ENCODE results near the gene CHST9.

CHST9 gene

DNA sequence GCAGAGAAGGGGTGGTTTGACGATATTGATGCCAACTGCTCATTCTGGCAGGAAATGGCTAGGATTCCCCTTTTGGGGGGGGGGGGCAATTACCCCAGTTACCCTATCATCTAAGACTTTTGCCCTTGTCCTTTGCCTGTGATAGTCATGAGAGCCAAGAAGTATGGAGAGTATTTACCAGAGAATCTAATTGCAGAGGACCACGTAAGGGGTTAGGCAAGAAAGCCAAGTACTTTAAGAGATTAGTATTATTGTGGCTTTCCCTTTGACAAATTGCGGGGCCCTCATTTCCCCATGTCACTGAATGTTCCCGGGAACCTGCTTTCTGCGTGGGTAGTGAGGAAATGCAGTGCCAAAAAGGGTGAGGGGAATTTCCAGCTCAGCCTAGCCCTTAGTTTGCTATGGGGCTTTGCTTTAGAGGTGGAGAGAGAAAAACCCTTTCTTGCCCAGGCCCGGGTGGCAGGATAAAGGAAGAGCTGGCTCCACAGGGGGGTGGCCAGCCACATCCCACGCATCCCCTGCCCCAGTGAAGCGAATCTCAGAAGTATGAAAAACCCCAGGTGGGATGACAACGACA lies 321.1 kb downstream of the CHST9 start:
- no peak for DNase-seq (ENCODE audit: low spot score)

- peak; percentile 70 for DNase-seq (ENCODE audit: low spot score)
Measured at GRCh38 chr18:26863122-26863879, 321.8 kb downstream of the CHST9 start.

DNA sequence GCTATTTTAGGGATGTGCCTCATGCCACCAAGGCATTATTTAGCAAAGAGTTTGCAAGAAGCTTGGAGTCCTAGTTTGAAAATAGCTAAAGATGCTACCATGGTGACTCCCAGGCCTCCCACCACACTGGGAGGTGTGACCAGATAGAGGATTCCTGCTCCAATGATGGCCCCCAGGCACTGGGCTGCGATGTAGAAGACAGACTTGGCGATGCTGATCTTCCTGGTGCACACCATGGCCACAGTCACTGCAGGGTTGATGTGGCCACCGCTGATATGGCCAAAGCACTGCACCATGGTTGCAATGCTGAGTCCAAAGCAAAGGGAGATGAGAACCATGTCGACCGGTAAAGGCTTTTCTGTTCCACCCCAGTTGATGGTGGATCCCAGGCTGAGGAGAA lies 323.0 kb downstream of the CHST9 start:
- DNase-seq (ENCODE audit: low spot score), result no peak

Measured in ecto neural progenitor cell (in vitro differentiated cells).